Measurements from ENCODE around the gene LHX6. TPM values are rescaled to one million over a fixed set of nuclear protein-coding genes. Genes with fewer than 3 reads are reported as not detected.

LHX6 gene
- 20.0 TPM for total RNA-seq

DNA sequence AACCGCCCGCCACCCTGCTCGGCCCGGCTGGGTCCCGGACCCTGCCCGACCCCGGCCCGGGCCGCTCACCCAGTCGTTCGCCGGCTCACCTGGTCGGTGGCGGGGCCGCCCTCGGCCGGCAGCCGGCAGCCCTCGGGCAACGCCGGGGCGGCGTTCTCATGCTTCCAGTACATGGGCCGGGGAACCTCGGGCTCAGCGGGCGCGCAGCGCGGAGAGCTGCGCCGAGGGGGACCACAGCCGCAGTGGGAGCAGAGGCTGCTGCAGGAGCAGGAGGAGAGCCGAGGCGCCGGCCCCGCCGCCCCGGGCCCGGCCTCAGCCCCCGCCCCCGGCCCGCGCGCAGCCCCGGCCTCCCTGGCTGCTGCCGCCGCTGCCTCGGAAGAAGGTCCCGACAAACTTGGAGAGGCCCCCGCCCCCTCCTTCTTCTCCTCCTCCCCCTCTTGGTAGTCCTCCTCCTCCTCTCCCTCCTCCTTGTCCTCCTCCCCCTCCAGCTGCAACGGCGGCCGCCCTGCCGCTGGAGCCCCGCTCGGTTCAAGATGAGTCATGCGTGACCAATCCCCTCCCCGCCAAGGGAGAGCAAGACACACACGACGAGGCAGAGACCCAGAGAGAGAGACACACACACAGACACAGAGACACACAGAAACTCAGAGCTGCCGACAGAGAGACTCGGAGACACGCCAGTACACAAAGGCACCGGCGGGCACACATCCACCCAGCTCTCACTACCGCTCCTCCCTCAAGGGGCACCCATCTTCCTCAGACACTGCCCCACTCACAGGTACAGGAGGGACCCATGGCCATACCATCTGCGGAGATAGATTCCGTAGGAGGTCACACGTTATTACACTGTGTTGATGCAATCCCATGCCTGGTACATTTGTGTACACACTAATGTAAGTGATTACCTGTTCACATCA is at the start of gene LHX6:
TSS of gene LHX6 (minus strand) at position 390 of the 917 bp plus-strand sequence. CDS start at position 173, 217 bp downstream.
- no peak for DNase-seq

DNA sequence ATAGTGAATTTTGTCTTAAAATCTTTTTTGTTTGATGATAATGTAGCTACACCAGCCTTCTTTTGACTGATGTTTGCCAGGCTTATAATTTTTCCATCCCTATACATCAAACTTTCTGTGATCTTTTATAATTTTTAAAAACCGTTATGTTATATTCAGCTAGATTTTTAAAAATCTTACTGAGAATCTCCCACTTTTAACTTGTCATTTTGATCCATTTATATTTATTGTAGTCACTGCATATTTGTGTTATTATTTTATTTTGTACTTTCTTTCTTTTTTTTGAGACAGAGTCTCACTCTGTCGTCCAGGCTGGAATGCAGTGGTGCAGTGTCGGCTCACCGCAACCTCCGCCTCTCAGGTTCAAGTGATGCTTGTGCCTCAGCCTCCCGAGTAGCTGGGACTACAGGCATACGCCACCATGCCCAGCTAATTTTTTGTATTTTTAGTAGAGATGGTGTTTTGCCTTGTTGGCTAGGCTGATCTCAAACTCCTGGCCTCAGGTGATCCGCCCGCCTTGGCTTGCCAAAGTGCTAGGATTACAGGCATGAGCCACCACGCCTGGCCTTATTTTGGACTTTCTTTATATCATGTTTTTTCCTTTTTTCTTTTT is 48.6 kb upstream of the LHX6 start:
- DNase-seq: no peak

DNA sequence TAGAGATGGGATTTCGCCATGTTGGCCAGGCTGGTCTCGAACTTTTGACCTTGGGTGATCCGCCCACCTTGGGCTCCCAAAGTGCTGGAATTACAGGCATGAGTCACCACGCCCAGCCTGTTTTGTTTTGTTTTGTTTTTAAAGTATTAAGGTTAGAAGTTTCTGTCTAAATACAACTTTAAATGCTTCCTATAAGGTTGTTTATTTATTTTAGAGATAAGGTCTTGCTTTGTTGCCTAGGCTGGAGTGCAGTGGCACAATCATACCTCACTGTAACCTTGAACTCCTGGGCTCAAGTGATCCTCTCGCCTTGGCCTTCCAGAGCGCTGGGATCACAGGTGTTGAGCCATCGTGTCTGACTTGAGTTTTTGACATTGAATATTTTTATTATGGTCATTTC is 47.3 kb upstream of the LHX6 start:
- no peak for DNase-seq

DNA sequence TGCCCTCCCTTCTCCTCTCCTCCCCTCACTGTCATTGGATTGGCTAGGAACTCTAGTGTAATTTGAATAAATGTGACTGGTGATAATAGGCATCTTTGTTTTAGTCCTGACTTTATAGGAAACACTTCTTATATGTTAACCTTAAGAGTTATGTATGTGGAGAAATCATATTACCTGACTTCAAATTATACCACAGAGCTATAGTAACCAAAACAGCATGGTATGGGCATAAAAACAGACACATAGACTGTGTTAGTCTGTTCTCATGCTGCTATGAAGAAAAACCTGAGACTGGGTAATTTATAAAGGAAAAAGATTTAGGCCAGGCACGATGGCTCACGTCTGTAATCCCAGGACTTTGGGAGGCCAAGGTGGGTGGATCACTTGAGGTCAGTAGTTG is 45.3 kb upstream of the LHX6 start:
- no peak for DNase-seq

DNA sequence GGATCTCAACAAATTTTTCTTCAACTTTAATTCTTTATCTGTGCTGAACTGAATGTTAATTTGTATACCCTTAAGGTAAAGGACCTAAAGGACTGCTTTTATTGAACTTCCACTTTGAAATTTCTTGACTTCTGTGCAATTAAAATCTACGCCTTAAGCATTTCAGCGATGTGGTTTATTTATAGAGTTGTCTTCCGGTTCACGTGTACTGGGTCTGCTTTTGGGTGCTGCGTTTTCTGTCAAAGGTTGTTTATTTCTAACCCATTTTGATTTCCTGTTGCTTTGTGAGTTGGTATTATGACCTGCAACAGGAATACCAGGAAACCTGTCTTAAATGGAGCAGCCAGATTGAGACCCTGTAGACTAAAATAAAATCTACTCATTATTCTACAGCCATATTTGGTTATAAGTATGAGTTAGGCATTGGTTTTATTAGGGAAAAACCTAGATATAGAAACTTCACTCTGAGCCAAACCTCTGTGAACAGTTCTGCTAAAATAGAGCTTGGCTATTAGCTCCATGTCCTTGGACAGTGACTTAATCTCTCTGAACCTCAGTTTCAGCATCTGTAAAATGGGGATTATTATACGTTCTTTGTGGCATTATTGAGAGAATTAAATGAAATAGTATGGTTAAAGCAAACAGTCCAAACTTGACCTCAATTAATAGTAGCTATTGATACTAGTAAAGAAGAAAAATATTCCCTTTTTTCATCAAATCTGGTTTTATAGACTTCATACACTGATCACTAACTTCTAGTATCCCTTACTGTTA is 39.5 kb upstream of the LHX6 start:
- DNase-seq: no peak

DNA sequence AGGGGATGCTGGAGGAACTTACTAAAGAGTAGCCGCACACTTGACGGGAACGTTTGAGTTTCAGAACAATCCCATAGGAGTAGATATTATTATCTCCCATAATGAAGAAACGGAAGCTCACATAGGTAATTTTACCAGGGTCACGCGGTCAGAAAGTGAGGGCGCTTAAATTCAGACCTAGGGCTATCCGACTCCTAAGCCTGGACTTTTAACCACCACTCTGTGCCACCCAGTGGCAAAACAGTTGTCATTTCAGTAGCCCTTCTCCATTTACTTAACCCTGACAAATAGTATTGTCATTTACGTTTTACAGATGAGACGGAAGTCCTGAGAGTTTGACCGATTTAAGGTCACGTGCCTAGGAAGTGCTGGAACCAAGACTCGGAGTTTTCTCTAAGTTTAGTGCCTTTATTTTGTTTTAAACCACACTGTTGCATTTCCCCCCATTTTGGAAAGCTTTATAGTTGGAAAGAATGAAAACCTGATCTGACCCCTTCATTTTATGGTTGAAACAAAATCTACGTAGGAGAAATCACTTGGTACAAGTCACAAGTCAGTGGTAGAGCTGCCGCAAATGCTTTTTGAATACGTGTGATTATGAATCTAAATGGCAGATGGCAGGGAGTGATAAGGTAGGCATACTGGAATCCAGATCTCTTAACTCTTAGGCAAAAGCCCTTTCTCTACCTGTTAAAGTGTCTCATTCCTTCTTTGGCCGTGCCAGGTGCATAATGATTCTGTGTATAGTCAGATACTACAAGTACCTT is 36.6 kb upstream of the LHX6 start:
- no peak for DNase-seq

DNA sequence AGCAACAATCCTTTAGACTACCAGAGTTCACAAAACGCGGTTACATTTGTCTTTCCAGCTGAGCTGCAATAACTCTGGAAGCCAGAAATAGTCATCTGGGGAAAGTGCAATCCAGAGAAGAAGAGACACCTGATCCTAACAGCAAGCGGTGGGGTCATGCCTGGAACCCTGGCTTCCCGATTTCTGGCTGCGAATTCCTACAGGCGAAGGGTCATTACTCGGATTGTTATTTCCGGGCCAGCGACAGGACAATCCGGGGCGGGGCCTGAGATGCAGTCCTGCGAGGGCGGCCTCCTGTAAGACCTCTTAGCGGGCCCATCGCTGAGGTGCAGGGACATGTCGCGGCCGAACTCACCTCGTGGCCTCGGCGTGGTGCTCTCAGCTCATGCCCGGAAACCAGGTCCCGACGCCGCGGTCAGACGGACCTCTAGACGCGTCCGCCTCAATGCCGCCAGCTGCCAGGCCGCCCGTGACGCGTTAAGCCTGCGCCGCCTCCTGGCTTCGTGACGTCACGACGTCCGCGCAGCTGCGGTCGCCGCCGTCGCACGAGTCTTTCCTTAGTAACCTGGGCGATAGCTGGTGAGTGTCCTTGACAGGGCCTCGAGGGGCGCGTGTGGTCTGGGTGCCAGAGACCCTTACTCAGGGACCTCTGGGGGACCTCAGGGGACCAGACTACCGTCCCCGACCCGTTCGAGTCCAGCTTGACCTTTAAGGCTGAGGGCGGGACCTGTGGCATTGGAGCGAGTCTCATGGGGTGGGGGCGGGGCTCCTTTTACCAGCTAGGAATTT is 35.8 kb upstream of the LHX6 start, which contains the start of the genes MRRF and RBM18:
TSS of gene MRRF (plus strand) at position 523 of the 789 bp plus-strand sequence. CDS start 6,010 bp downstream, outside the sequence.
TSS of gene RBM18 (minus strand) at position 481 of the 789 bp plus-strand sequence. CDS start 3,348 bp downstream, outside the sequence.
- peak; percentile 82 for DNase-seq

DNA sequence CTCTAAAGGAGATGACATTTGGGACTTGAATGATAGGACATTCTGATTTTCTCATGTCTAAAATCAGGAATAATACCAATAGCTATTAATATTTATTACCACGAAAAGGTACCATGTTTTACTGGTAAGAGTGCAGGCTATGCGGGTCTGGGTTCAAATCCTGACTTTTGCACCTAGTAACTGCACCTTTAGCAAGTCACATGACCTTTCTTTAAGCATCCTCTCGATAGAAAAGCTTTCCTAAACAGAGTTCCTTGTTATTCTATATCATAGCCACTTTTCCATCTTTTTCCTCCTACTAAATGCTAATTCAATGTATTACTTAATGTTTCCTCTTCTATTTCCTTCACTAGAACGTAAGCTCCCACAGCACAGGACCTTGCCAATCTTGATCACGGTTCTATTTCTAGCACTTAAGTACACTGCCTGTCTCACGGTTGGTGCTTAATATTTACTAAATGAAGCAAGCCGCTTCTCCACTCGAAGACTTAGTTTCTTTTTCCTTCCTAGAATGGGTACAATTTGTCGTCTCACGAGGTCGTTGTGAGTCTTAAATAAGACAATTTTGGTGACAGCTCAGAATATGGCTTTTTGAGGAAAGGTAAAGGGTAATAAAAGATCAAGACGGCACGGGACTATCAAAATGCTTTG is 35.1 kb upstream of the LHX6 start:
- DNase-seq: no peak

DNA sequence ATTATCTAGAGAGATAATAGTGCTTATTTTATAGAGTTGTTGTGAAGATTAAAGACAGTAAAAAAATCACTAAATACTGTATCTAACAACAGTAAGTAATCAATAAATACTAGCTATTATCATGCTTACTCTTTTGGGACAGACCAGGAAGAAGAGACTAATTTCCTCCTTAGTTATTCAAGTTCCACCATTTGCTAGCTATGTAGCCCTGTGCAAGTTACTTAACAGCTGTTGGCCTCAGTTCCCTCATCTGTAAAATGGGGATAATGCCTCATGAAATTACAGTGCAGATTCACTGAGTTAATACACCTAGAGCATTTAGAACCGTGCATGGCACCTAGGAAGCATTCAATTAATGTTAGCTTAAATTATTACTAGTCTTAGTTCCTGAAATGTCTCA is 33.3 kb upstream of the LHX6 start:
- DNase-seq: no peak

DNA sequence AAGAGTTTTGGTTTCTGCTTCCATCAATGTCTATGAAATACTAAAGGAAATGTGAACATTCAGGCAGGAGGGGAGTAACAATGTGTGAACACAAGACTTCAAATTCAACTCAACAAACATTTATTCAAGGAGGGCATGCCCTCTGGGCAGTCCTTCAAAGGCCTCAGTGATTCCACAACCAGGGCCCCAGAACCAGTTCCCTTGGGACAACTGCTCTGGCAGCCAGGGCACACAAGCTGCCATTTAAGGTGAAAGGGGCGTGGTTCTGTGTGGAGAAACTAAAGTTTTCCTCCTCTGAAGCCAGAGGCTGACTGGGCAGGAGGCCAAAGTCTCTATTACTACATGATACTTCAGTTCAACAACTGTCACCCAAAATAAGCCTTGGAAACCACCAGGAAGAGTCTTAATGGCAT is 32.7 kb upstream of the LHX6 start:
- DNase-seq: no peak

DNA sequence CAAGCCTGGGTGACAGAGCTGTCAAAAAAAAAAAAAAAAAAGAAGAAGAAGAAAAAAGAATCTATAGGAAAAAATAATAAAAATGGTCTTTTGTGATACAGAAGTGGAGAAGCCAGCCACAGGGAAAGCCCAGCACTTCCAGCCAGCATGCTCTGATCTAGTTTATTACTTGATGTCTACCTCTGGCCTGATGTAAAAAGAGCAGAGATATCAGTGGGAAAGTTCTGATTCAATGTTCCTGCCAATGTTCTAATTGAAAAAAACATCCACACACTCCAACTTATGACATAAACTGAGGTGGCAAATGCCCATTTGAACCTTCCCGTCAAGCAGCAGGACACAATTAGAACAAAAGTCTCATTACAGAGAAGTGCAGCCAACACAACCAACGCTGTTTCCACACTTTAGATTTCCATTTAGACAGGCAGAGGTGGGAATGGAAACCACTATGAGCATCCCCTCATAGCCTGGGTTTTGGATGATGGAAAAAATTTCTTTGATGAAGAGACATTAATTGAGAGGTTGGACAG is 30.2 kb upstream of the LHX6 start:
- no peak for DNase-seq

DNA sequence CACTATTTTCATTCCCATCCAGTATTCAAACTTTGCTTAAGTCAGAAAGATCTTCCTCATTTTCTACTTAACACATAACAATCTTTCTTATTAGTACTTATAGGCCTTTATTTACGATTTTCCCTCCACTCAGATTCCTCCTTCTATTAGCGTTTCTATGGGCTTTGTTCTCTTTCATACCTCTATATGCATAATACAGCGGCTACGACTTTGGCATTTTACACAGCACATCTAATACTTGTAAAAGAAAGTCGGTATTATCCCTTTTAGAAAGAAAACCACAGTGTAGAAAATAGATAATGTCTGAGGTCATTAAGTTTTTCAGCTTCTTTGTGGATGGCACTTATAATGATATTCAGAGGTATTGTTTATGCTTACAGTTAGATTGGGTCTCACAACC is 27.4 kb upstream of the LHX6 start:
- DNase-seq: no peak

DNA sequence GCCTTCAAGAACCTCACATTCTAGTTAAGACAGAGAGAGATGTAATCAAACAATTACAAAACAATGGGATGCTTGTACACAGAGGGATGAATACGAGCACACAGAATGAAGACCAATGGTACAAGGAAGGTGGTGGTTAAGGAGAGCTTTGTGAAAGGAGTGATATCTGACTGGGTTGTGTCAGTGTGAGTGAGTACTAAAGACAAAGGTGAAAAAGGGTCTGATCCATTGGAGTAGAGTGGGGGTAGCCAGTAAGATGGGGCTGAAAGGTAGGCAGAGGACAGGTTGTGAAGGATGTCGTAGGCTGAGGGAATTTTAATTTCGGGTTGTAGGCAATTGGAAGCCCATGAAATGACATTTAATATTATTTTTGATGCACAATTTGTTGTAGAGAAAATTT is 26.0 kb upstream of the LHX6 start:
- no peak for DNase-seq

DNA sequence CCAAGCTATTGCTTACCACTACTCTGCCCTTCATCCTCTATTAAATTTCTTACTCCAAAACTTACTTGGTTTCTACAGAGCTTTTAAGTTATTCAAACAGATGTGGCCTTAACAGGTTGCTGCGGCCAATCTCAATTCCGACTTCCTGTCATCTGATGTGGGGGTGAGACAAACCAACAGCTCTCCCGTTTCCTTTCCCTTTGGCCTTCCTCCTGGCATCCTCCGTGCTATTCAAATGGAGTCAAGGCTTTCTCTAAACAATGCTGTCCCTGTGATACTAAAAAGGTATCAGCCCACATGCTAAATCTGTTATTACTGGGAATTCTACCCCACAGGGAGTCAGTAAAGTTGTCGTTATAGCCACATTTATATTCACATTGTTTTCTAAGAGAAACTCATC is 24.0 kb upstream of the LHX6 start:
- no peak for DNase-seq

DNA sequence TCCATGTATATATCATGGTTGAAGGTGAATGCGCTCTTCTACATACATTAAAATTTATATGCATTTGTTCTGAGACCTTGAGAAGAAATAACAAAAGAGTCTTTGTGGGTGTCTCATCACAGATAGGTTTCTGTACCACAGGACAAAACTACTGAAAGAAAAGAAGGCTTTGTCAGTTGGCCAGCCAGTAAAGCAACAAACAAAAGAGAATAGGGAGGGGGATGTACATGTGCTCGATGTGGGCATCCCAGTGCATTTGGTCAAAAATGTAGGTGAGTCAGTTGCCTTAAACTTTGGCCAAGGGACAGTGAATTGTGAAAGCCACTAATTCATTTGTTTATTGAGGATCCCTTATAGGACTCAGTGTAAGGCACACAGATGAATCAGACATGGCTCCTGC is 22.6 kb upstream of the LHX6 start:
- DNase-seq: no peak

DNA sequence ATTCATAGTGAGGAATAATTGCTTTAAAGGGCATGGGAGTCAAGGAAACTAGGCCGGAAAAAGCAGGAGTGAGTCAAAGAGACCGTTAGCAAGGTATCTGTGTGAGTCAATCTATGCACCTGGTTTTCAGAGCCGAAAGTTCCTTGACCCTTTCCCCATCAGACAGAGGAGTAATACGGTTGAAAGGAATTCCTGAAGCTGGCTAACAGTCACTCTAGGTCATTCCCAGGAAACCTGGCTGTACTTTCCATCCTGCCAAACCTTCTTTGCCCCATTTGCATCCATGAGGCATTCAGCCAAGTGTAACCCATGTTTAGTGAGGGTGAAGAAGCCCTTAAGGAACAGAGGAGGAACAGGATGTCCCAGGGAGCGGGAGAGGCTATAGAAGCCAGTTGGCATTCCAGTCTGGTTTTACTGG is 19.7 kb upstream of the LHX6 start:
- no peak for DNase-seq

DNA sequence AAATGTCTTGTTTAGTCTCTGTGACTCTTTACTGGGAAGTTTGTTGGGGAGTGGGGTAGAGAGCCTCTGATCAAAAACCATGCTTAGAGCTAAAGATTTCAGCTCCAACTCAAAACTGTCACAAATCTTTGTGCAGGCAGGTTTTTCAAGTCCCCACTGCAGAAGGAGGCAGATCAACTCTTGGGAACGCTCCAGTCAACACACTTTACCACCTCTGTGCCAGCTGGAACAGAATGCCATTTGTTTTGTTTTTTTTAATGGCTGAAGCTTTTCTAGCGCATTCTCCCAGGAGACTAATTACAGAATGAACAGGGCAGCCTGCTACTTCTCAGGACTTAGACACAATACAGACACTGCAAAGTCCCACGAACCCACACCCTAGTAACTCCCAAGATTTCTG is 17.9 kb upstream of the LHX6 start:
- no peak for DNase-seq

DNA sequence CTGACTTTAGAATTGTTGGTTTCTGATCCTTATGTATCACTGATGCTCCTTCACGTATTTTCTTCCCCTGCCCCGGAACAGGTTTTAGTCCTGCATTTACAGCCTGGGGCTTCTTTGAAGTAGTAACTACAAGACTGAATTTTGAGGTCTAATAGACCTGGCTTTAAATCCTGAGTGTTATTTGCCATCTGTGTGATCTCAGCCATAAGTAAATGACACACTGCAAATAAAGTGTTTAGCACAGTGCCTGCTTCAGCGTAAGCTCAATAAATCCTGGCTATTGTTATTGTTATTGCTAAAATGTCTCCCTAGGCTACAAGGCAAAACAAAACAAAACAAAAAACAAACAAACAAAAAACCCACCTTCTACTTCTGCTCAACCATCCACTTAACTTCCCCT is 15.6 kb upstream of the LHX6 start:
- no peak for DNase-seq

DNA sequence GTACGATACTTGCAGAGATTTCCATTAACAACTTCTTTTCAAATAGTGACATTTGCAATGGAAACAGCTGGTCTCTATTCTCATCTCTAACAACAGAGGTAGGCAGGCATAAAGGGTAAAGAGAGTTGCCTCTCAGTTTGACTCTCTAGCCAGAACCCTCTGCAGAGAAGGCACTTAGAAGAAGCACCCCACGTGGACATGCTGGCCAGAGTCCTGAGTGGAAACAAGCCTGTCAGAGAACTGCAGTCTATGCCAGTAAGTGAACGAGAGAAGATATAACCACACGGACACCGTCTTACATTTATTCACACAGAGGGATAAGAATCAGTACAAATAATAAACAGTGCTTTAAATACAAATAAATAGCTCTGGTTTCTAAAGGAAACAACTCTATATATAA is 11.0 kb upstream of the LHX6 start:
- DNase-seq: no peak

DNA sequence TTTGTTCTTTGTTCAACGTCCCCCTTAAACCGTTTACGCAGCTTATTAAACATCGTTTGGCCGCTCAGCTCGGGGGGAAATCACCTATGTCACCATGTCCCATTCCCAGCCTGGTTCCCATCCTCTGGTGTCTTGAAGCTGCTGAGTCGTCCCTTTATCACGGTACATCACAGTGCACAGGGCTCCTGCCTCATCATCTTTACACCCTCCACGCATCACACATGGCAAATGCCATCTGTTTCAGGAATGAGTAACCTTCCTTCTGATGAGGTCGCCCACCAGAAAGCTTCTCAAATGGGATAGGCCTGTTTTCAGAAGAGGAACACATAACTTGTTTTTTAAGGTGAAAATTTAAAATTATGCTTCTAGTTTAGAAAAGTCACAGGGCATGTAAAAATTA is 7.9 kb upstream of the LHX6 start:
- no peak for DNase-seq

All from occipital lobe (tissue), 2 donors.